CD4-positive, alpha-beta T cell treated with Interleukin-1 beta for 1 hour (primary cell): Measurements from ENCODE around the gene DNAJC21.
"Not testable (repeated sequence)": the region's sequence is repeated elsewhere in the genome, so short reads cannot be mapped to it uniquely, and the experiment has no call there.

Experiments
- DNase-seq, 2 donors: peaks; one replicate each; pipeline ENCODE4 v3.0.0-alpha.2; 2020 to 2022

Gene DNAJC21

GRCh38 chr5:34923694-34924461 is 5.5 kb upstream of the DNAJC21 start:
- no peak for DNase-seq

- no peak for DNase-seq
Observed at GRCh38 chr5:34924462-34924765, 4.9 kb upstream of the DNAJC21 start.

- DNase-seq, result no peak
Observed at GRCh38 chr5:34926318-34926888, 3.0 kb upstream of the DNAJC21 start.

- no peak for DNase-seq
Observed at GRCh38 chr5:34927785-34928184, 1.6 kb upstream of the DNAJC21 start.

GRCh38 chr5:34928267-34928666 is 1.1 kb upstream of the DNAJC21 start:
- DNase-seq, result no peak

GRCh38 chr5:34929720-34930461 is 532 bp downstream of the DNAJC21 start:
- peak; percentile 86 to 87 for DNase-seq

- no peak for DNase-seq
Observed at GRCh38 chr5:34930462-34930844, 1.1 kb downstream of the DNAJC21 start.

- no peak for DNase-seq
Observed at GRCh38 chr5:34930870-34931269, 1.5 kb downstream of the DNAJC21 start.

- DNase-seq, result no peak
Observed at GRCh38 chr5:34932947-34933346, 3.6 kb downstream of the DNAJC21 start.

- DNase-seq, result no peak
Observed at GRCh38 chr5:34941936-34942335, 12.6 kb downstream of the DNAJC21 start.

GRCh38 chr5:34944044-34944443 is 14.7 kb downstream of the DNAJC21 start:
- DNase-seq, result no peak

- DNase-seq, result no peak
Observed at GRCh38 chr5:34944460-34945047, 15.2 kb downstream of the DNAJC21 start.

GRCh38 chr5:34957321-34957720 is 28.0 kb downstream of the DNAJC21 start:
- no peak for DNase-seq

GRCh38 chr5:34957857-34958690 is 28.7 kb downstream of the DNAJC21 start:
- peak in 1 of 2 donors; percentile 14 for DNase-seq

GRCh38 chr5:34959323-34959722 is 30.0 kb downstream of the DNAJC21 start:
- no peak for DNase-seq

GRCh38 chr5:34967540-34967939 is 38.2 kb downstream of the DNAJC21 start:
- DNase-seq, result no peak

- DNase-seq, result no peak
Observed at GRCh38 chr5:34968258-34968657, 38.9 kb downstream of the DNAJC21 start.

GRCh38 chr5:34970552-34970951 is 41.2 kb downstream of the DNAJC21 start:
- no peak for DNase-seq

GRCh38 chr5:34971655-34972054 is 42.3 kb downstream of the DNAJC21 start:
- not testable (repeated sequence) for DNase-seq

GRCh38 chr5:34976347-34976746 is 47.0 kb downstream of the DNAJC21 start:
- DNase-seq, result no peak

GRCh38 chr5:34977934-34978613 is 48.7 kb downstream of the DNAJC21 start:
- no peak for DNase-seq

- no peak for DNase-seq
Observed at GRCh38 chr5:34978681-34979080, 49.3 kb downstream of the DNAJC21 start.
